GM06990 (cell line): ENCODE measurements around the gene PTTG1IP.

ENCODE experiments used
- DNase-seq: peaks from one replicate; pipeline ENCODE4 v3.0.0-alpha.2; 2011; ENCODE audit not compliant: insufficient read length; ENCODE audit errors: extremely low read depth
- H3K27me3 ChIP-seq: replicated peaks from 2 replicates; pipeline ENCODE4 v1.6.0; 2011; ENCODE audit warnings: low read length; ENCODE audit not compliant: control insufficient read depth, insufficient read depth
- H3K36me3 ChIP-seq: 2 replicates; pipeline ENCODE4 v1.5.1; 2011; ENCODE audit warnings: low read length; ENCODE audit not compliant: control insufficient read depth, insufficient read depth
- H3K4me3 ChIP-seq: replicated peaks from 2 replicates; pipeline ENCODE4 v1.5.1; 2011; ENCODE audit warnings: low read depth, mild to moderate bottlenecking, control low read depth, low read length
- TF ChIP-seq, protein P1 (sequence below): IDR thresholded peaks from 2 replicates; pipeline ENCODE4 v1.5.1; 2011; ENCODE audit warnings: low read length, control low read depth, mild to moderate bottlenecking, inconsistent platforms; ENCODE audit not compliant: insufficient read depth, poor library complexity, severe bottlenecking

Gene PTTG1IP

DNA sequence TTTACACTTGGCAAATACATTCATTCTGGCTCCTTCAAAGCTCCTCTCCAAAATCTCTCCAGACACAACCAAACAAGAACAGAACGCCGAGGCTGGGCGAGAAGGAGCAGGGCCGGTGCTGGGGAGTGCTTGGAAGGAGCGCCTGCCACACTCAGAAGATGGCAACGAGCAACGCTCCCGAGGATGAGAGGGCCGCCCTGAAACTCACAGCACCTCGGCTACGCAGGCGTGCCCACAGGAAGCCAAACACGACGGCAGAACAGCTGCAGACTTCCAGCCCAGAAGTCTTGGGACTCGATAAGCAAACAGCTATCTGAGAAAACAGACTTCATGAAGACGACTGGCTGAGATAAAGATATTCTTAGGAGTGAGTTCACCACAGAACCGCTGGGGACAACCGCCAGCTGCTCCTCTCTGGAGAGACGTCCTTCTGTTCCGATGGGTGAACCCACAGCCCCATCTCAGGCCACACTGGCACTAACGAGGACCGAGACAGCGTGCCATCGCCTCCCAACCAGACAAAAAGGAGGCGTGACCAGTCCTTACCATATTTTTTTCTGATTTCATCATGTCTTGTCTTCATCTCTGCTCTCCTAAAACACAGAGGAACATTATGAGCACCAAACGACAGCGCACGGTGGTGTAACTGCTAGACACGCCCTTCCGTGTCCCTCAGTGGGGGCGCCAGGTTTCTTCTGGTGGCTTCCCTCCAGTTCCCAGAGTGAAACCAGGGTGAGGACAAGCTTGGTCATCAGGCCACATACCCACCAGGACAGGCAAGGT lies 18.6 kb downstream of the PTTG1IP start:
- Histone ChIP-seq H3K27me3 (no peaks in the 10 kb centered on the region), H3K36me3 (peaks cover 34% of the 10 kb centered on the region)
- no peak for DNase-seq

GRCh38 chr21:44854391-44854663 lies 19.2 kb downstream of the PTTG1IP start:
- Histone ChIP-seq H3K4me3 (no peak overlapping the region), H3K36me3 (peaks cover 33% of the 10 kb centered on the region), H3K27me3 (no peaks in the 10 kb centered on the region)
- TF ChIP-seq, protein P1, sequence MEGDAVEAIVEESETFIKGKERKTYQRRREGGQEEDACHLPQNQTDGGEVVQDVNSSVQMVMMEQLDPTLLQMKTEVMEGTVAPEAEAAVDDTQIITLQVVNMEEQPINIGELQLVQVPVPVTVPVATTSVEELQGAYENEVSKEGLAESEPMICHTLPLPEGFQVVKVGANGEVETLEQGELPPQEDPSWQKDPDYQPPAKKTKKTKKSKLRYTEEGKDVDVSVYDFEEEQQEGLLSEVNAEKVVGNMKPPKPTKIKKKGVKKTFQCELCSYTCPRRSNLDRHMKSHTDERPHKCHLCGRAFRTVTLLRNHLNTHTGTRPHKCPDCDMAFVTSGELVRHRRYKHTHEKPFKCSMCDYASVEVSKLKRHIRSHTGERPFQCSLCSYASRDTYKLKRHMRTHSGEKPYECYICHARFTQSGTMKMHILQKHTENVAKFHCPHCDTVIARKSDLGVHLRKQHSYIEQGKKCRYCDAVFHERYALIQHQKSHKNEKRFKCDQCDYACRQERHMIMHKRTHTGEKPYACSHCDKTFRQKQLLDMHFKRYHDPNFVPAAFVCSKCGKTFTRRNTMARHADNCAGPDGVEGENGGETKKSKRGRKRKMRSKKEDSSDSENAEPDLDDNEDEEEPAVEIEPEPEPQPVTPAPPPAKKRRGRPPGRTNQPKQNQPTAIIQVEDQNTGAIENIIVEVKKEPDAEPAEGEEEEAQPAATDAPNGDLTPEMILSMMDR: no peak
- no peak for DNase-seq

More for the DNA sequence above, 18.6 kb downstream of the PTTG1IP start:
- no peak overlapping the region for H3K4me3 ChIP-seq
- TF ChIP-seq, protein P1: no peak

GRCh38 chr21:44853601-44854390 lies 19.7 kb downstream of the PTTG1IP start:
- Histone ChIP-seq H3K27me3 (no peaks in the 10 kb centered on the region), H3K4me3 (no peak overlapping the region), H3K36me3 (peaks cover 31% of the 10 kb centered on the region)
- TF ChIP-seq, protein P1: no peak
- DNase-seq: no peak

- H3K4me3 ChIP-seq: no peak overlapping the region
- TF ChIP-seq, protein P1: no peak
- H3K27me3 ChIP-seq: no peaks in the 10 kb centered on the region
- no peak for DNase-seq
- peaks cover 27% of the 10 kb centered on the region for H3K36me3 ChIP-seq
Observed at GRCh38 chr21:44850905-44851657, 22.4 kb downstream of the PTTG1IP start.

DNA sequence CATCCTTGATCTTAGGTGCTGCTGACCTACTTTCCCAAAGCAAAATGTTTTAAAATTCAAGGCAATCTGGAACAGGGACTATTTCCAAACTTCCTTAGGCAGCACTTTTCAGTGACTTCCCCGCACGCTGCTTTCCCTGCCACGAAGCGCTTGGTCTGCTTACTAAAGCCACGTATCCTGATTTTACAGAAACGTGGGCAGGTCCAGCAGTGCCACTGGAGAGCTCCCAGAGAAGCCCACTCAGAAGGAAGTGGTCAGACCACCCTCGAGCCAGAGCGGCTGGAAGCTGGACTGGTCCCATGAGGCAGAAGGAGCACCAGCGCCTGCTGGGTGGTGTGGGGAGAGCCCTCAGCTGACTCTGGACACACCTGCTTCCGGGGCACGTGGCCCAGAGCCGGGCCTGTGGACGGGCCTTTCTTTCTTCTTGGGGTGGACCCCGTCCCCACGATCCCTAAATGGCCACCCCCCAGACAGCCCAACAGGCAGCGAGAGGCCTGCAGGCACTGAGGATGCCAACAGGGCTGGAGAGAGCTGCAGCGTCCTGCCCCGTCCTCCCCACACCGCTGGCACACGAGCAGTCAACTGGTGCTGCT lies 23.2 kb downstream of the PTTG1IP start:
- peaks cover 22% of the 10 kb centered on the region for H3K36me3 ChIP-seq
- no peak for DNase-seq

More for the DNA sequence above, 23.2 kb downstream of the PTTG1IP start:
- Histone ChIP-seq H3K4me3 (no peak overlapping the region), H3K27me3 (no peaks in the 10 kb centered on the region; the same call in 1 of the 2 replicates)
- TF ChIP-seq, protein P1: no peak
